BE2C (cell line): Measurements from ENCODE around the gene XIST. TPM values are rescaled to one million over a fixed set of nuclear protein-coding genes. Genes with fewer than 3 reads are reported as not detected.
"Not testable (repeated sequence)": the region's sequence is repeated elsewhere in the genome, so short reads cannot be mapped to it uniquely, and the experiment has no call there.

Source experiments
- DNase-seq: peaks from one replicate; pipeline ENCODE4 v3.0.0-alpha.2; 2020
- H3K27me3 ChIP-seq: fragments of 250-450 bp; sonication (Bioruptor Pico); 2 replicates; pipeline ENCODE4 v1.5.1; 2020; ENCODE audit warnings: mild to moderate bottlenecking
- H3K36me3 ChIP-seq: fragments of 250-450 bp; sonication (Bioruptor Pico); 2 replicates; pipeline ENCODE4 v1.5.1; 2020; ENCODE audit warnings: mild to moderate bottlenecking
- H3K4me1 ChIP-seq: fragments of 250-450 bp; sonication (Bioruptor Pico); 2 replicates; pipeline ENCODE4 v1.5.1; 2020
- H3K4me3 ChIP-seq: 2 replicates; pipeline ENCODE4 v1.5.1; 2011; ENCODE audit warnings: low read depth, low read length
- H3K9me3 ChIP-seq: fragments of 250-450 bp; sonication (Bioruptor Pico); 2 replicates; pipeline ENCODE4 v1.5.1; 2020
- CTCF ChIP-seq: IDR thresholded peaks from 2 replicates; pipeline ENCODE4 v1.5.1; 2012; ENCODE audit warnings: mild to moderate bottlenecking, low read depth, low read length
- polyA plus RNA-seq: library from polyadenylated mRNA; unstranded; fragments of >200 nt; gene quantifications from one replicate; pipeline ENCODE4 v1.2.1, GENCODE V29; 2012; ENCODE audit warnings: low read depth, missing spikeins; ENCODE audit not compliant: insufficient read length, insufficient read depth

XIST gene
- polyA plus RNA-seq: 3.1 TPM

GRCh38 chrX:73852467-73852866 lies at the start of gene XIST:
Gene XIST (minus strand): TSS chrX:73852714.
- no peak for TF ChIP-seq CTCF
- Histone ChIP-seq H3K4me1 (no peaks in the 10 kb centered on the region), H3K27me3 (no peaks in the 10 kb centered on the region), H3K36me3 (no peaks in the 10 kb centered on the region), H3K9me3 (no peaks in the 10 kb centered on the region), H3K4me3 (no peak within 1 kb of the TSS)
- DNase-seq: no peak

GRCh38 chrX:73898315-73898714 lies 45.8 kb upstream of the XIST start:
- not testable (repeated sequence) for DNase-seq, H3K4me1 ChIP-seq

GRCh38 chrX:73892515-73893090 lies 40.1 kb upstream of the XIST start:
- peak; percentile 16 for DNase-seq
- not testable (repeated sequence) for H3K36me3 ChIP-seq, H3K27me3 ChIP-seq, H3K9me3 ChIP-seq, H3K4me1 ChIP-seq
- peak overlapping the region; percentile 41 for H3K4me3 ChIP-seq

More at GRCh38 chrX:73898315-73898714, 45.8 kb upstream of the XIST start:
- not testable (repeated sequence) for H3K9me3 ChIP-seq, H3K4me3 ChIP-seq, H3K36me3 ChIP-seq, H3K27me3 ChIP-seq

- not testable (repeated sequence) for H3K4me1 ChIP-seq, H3K4me3 ChIP-seq
Measured at GRCh38 chrX:73882260-73882659, 29.7 kb upstream of the XIST start.

GRCh38 chrX:73877687-73878086 lies 25.2 kb upstream of the XIST start:
- H3K4me3 ChIP-seq: no peak overlapping the region
- H3K36me3 ChIP-seq: no peaks in the 10 kb centered on the region
- no peaks in the 10 kb centered on the region for H3K27me3 ChIP-seq
- no peaks in the 10 kb centered on the region for H3K4me1 ChIP-seq
- no peak for DNase-seq
- H3K9me3 ChIP-seq: no peaks in the 10 kb centered on the region
- no peak for TF ChIP-seq CTCF

More at GRCh38 chrX:73882260-73882659, 29.7 kb upstream of the XIST start:
- H3K9me3 ChIP-seq, H3K27me3 ChIP-seq, H3K36me3 ChIP-seq, DNase-seq: not testable (repeated sequence)

GRCh38 chrX:73876911-73877310 lies 24.4 kb upstream of the XIST start:
- H3K36me3 ChIP-seq: no peaks in the 10 kb centered on the region
- H3K4me1 ChIP-seq: no peaks in the 10 kb centered on the region
- no peak overlapping the region for H3K4me3 ChIP-seq
- no peaks in the 10 kb centered on the region for H3K27me3 ChIP-seq
- H3K9me3 ChIP-seq: no peaks in the 10 kb centered on the region
- no peak for TF ChIP-seq CTCF
- DNase-seq: no peak

- Histone ChIP-seq H3K36me3 (no peaks in the 10 kb centered on the region), H3K9me3 (no peaks in the 10 kb centered on the region), H3K4me3 (no peak overlapping the region), H3K4me1 (no peaks in the 10 kb centered on the region), H3K27me3 (no peaks in the 10 kb centered on the region)
- DNase-seq: no peak
- TF ChIP-seq CTCF: no peak
Measured at GRCh38 chrX:73868916-73869315, 16.4 kb upstream of the XIST start.

- no peaks in the 10 kb centered on the region for H3K4me1 ChIP-seq
- no peak for TF ChIP-seq CTCF
- H3K36me3 ChIP-seq: no peaks in the 10 kb centered on the region
- H3K27me3 ChIP-seq: no peaks in the 10 kb centered on the region
- DNase-seq: no peak
- H3K9me3 ChIP-seq: no peaks in the 10 kb centered on the region
- H3K4me3 ChIP-seq: no peak overlapping the region
Measured at GRCh38 chrX:73867144-73867543, 14.6 kb upstream of the XIST start.
